Measurements from ENCODE around the gene PHF1. TPM values are rescaled to one million over a fixed set of nuclear protein-coding genes. Genes with fewer than 3 reads are reported as not detected.

Gene PHF1
- total RNA-seq, 1 donor from 2014 or later, result 74.3 TPM

- intact Hi-C loops (cut with DNase I), result no loop called here
- no peaks in the 10 kb centered on the region for H3K27me3 ChIP-seq
- H3K9me3 ChIP-seq, result no peaks in the 10 kb centered on the region
- peaks cover 44% of the 10 kb centered on the region for H3K36me3 ChIP-seq
- peak overlapping the region; percentile 77 for H3K27ac ChIP-seq
- TF ChIP-seq CTCF (IDR thresholded peaks at IDR 0.05), result no peak
- H3K4me3 ChIP-seq, result peak overlapping the region; percentile 74
- ATAC-seq (no peak), DNase-seq (no peak)
- H3K4me1 ChIP-seq, result peaks cover 52% of the 10 kb centered on the region
Observed at GRCh38 chr6:33416386-33417127, 5.7 kb downstream of the PHF1 start.

DNA sequence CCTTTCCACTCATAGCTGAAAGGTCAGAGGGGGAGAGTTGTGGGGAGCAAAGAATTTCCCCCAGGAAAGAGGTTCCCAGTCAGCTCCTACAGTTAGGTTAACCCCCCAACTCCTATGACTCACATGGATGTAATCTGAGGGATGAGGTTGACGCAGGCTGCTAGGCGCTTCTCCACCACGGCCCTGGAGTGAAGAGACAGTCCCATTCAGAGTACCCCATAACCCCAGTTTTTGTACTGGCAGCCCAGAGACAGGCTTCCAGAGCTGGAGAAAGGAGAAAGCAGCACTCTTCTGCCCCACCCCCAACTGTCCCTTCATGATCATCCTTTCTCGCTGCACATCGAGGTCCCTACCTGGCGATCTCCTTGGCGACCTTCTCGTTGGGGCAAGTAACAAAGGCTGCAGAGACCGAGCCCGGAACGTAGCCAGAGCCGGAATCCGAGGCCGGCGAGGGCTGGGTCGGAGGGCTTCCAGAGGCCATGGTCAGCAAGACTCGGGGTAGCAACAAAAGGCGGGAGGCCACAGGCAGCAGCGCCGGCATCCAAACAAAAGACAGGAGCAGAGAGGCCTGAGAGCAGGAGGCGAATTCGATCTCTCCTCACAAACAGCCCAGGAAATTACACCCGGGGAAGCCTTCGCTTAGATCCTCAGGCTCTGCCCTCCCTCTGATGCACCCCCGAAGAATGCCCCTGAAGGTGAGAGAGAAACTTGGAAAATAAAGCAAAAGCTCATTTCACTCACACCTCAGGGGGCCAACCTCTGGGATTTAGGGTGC lies 6.5 kb downstream of the PHF1 start:
- no peak for DNase-seq
- Histone ChIP-seq H3K27ac (peak overlapping the region; percentile 77), H3K9me3 (no peaks in the 10 kb centered on the region), H3K27me3 (no peaks in the 10 kb centered on the region), H3K36me3 (peaks cover 43% of the 10 kb centered on the region), H3K4me1 (peaks cover 45% of the 10 kb centered on the region), H3K4me3 (peak overlapping the region; percentile 74)
- intact Hi-C loops (cut with DNase I), result no loop called here
- TF ChIP-seq CTCF (IDR thresholded peaks at IDR 0.05), result no peak
- ATAC-seq, result no peak

GRCh38 chr6:33417903-33418689 lies 7.3 kb downstream of the PHF1 start, which contains the start of gene CUTA:
Gene CUTA (minus strand): TSS chr6:33418107. CDS start chr6:33418000, 107 bp downstream.
- DNase-seq (peak; percentile 99), ATAC-seq (peak; percentile 96)
- no peaks in the 10 kb centered on the region for H3K9me3 ChIP-seq
- peak; percentile 38 for TF ChIP-seq CTCF (IDR thresholded peaks at IDR 0.05)
- H3K27me3 ChIP-seq, result no peaks in the 10 kb centered on the region
- H3K36me3 ChIP-seq, result peaks cover 36% of the 10 kb centered on the region
- H3K4me3 ChIP-seq, result peak within 1 kb of the TSS; percentile 74
- H3K27ac ChIP-seq, result peak within 1 kb of the TSS; percentile 93
- intact Hi-C loops (cut with DNase I), result no loop called here
- peaks cover 37% of the 10 kb centered on the region for H3K4me1 ChIP-seq

DNA sequence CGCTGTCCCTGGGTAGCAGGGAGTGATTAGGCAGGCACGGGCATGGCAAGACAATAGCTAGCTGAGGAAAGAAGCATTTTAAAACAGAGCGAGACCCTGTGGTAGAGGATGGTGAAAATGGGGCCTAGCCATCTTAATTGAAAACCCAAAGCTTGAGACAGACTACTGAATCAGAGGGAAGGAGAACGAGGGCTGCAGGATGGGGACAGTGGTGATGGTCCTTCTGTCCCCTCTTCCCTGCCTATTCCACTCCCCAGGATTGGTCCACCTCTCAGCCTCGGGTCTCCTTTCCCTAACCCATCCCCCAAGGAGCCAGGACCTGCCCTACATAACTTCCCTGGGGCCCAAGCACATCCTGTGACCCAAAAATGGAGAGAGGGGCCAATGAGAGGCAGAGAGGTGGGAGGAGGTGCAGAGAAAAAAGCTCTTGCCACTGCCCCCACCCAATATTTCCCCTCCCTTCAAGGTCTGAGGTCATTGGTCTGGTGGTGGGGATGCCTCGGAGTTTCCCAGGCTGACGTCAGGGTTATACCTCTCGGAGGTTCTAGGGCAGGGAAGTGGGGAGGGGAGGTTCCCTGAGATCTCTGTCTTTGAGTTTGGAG lies 8.0 kb downstream of the PHF1 start:
- H3K27ac ChIP-seq, result peak overlapping the region; percentile 93
- peak overlapping the region; percentile 74 for H3K4me3 ChIP-seq
- DNase-seq, result no peak
- H3K9me3 ChIP-seq, result no peaks in the 10 kb centered on the region
- intact Hi-C loops (cut with DNase I), result no loop called here
- TF ChIP-seq CTCF (IDR thresholded peaks at IDR 0.05), result no peak
- H3K27me3 ChIP-seq, result no peaks in the 10 kb centered on the region
- H3K36me3 ChIP-seq, result peaks cover 29% of the 10 kb centered on the region
- ATAC-seq, result no peak
- H3K4me1 ChIP-seq, result peaks cover 34% of the 10 kb centered on the region
